NT2/D1 (cell line): ENCODE measurements around the gene NUMA1.

ENCODE experiments used
- DNase-seq: peaks from one replicate; pipeline ENCODE4 v3.0.0-alpha.2; 2011; ENCODE audit warnings: low read depth, low spot score
- H3K27me3 ChIP-seq: 2 replicates; pipeline ENCODE4 v1.6.0; 2011; ENCODE audit warnings: mild to moderate bottlenecking; ENCODE audit not compliant: insufficient read length, insufficient read depth
- H3K36me3 ChIP-seq: 2 replicates; pipeline ENCODE4 v1.6.1; 2011; ENCODE audit warnings: mild to moderate bottlenecking, low read length, mixed read lengths; ENCODE audit not compliant: insufficient read depth, insufficient read length
- H3K4me1 ChIP-seq: 2 replicates; pipeline ENCODE4 v1.5.1; 2011; ENCODE audit not compliant: insufficient read depth, insufficient read length
- H3K4me3 ChIP-seq: 2 replicates; pipeline ENCODE4 v1.5.1; 2011; ENCODE audit warnings: low read depth; ENCODE audit not compliant: insufficient read length
- H3K9ac ChIP-seq: 2 replicates; pipeline ENCODE4 v1.6.0; 2011; ENCODE audit warnings: low read depth; ENCODE audit not compliant: insufficient read length
- H3K9me3 ChIP-seq: 2 replicates; pipeline ENCODE4 v1.5.1; 2011; ENCODE audit warnings: mild to moderate bottlenecking, low read length; ENCODE audit not compliant: insufficient read depth
- SUZ12 ChIP-seq: IDR thresholded peaks from 2 replicates; pipeline ENCODE4 v1.6.1; 2011; ENCODE audit not compliant: insufficient read length, insufficient read depth; ENCODE audit errors: extremely low read depth
- YY1 ChIP-seq: IDR thresholded peaks from 2 replicates; pipeline ENCODE4 v1.6.1; 2011; ENCODE audit not compliant: insufficient read length, insufficient read depth
- ZNF274 ChIP-seq: IDR thresholded peaks from 2 replicates; pipeline ENCODE4 v1.6.1; 2011; ENCODE audit warnings: mild to moderate bottlenecking, low read depth, low read length

Gene NUMA1

DNA sequence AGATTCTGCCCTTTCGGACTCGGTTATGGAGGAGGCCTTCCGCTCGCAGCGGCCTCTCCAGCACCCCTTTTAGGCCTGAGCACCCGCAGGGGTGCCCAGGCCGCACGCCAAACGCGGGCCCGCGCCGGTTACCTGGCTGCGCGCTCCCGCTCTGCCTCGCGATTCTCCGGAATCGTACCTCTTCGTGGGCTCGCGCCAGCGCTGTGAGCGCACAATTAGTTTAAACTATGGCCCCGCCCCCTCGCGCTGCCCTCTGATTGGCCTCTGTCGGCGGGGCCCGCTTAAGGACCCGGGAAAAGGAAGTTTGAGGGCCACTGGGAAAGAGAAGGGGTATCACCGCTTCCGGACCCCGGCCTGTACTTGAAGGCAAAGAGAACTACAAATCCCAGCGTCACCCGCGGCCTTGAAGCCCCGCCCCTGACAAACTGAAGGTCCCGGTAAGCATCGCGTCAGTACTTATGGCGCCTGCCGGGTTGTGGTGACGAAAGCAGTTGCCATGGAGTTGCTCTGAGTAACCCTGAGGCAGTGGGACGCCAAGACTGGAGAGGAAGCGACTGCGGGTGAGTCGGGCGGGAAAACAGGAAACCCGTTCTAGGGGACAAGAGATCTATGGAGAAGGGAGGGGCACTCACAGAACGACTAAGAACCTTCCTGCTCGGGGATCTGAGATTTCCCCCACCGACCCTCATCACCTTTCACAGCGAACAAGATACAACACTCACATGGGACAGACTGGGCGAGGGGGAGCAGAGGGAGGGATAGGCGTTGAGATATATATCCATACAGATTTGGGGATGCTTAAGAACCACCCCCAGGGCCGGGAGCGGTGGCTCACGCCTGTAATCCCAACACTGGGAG, at the start of gene NUMA1, which contains the start of gene LRRC51:
Gene NUMA1, minus strand, starts transcription at position 217 of the 858 bp plus-strand sequence. CDS start 44,599 bp downstream, outside the sequence.
Gene LRRC51, plus strand, starts transcription at position 525 of the 858 bp plus-strand sequence. CDS start 8,234 bp downstream, outside the sequence.
- H3K4me1 ChIP-seq = no peaks in the 10 kb centered on the region
- no peaks in the 10 kb centered on the region for H3K9me3 ChIP-seq
- TF ChIP-seq ZNF274 (no peak), YY1 (peak; percentile 28), SUZ12 (no peak)
- peaks cover 5% of the 10 kb centered on the region for H3K36me3 ChIP-seq
- H3K4me3 ChIP-seq = peak within 1 kb of the TSS; percentile 71
- no peaks in the 10 kb centered on the region for H3K27me3 ChIP-seq
- H3K9ac ChIP-seq = peak within 1 kb of the TSS; percentile 89
- peak; percentile 100 for DNase-seq

DNA sequence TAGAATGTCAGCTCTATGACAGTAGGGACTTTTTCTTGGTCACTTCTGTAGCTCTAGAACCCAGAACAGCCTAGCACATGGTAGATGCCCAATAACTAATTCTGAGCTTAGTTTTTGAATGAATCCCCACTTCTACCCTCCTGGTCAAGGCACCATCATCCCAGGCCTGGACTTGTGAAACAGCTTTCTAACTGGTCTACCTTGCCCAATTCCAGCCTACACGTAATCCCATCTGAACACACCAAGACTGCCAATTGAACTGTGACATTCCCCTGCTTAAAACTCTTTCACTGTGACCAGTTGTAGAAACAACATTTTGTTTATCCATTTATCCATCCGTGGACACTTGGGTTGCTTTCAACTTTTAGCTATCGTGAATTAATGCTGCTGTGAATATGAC, 49.0 kb upstream of the NUMA1 start:
- no peak overlapping the region for H3K4me3 ChIP-seq
- H3K36me3 ChIP-seq = no peaks in the 10 kb centered on the region
- no peak for TF ChIP-seq ZNF274
- TF ChIP-seq YY1 = no peak
- no peak for TF ChIP-seq SUZ12
- H3K9me3 ChIP-seq = peaks cover 28% of the 10 kb centered on the region
- no peaks in the 10 kb centered on the region for H3K27me3 ChIP-seq
- no peak overlapping the region for H3K9ac ChIP-seq
- no peak for DNase-seq
- no peaks in the 10 kb centered on the region for H3K4me1 ChIP-seq

DNA sequence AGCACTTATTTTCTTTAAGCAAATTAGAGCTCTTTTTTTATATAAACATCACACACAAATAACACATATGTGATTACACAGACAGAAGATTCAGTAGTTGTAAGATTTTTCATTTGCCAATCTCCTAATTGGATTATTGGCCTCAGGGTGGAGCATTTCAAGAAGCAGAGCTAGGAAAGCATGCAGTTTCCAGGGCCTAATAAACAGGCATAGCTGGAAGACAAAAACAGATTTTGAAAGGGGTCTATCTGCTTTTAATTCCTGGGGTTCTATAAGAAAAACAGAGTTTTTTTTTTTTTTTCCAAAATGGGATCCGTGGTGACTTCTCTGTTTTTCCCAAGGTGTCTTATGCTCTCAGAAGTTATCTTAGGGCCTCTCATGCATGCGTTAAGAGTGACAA, 47.6 kb upstream of the NUMA1 start:
- no peak for DNase-seq
- Histone ChIP-seq H3K4me1 (no peaks in the 10 kb centered on the region), H3K36me3 (no peaks in the 10 kb centered on the region), H3K9ac (no peak overlapping the region), H3K4me3 (no peak overlapping the region), H3K27me3 (no peaks in the 10 kb centered on the region), H3K9me3 (peaks cover 36% of the 10 kb centered on the region)
- TF ChIP-seq SUZ12 = no peak
- no peak for TF ChIP-seq YY1
- TF ChIP-seq ZNF274 = no peak

- Histone ChIP-seq H3K36me3 (no peaks in the 10 kb centered on the region), H3K27me3 (no peaks in the 10 kb centered on the region), H3K4me1 (no peaks in the 10 kb centered on the region), H3K9ac (no peak overlapping the region), H3K4me3 (no peak overlapping the region), H3K9me3 (peaks cover 36% of the 10 kb centered on the region)
- TF ChIP-seq YY1 (no peak), SUZ12 (no peak), ZNF274 (no peak)
- DNase-seq = no peak
Measured at GRCh38 chr11:72125956-72126355, 45.6 kb upstream of the NUMA1 start.

DNA sequence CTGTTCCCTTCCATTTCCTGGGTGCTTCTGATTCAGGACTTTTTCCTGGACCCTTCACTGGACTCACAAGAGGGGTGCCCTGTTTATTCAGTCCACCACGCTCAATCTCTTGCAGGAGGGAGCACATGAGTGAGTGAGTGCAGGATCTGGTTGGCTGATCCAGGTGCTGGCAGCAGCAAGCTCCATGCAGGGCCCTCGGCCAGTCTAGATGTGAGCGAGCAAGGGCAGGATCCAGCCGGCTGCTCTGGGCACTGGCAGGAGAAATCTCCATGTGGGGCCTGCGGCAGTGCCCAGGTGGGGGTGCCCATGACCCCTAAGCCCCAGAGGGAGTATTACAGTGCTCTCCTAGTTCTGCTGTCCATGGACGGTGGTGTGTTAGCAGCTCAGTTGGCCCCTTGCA, 43.7 kb upstream of the NUMA1 start:
- no peak for TF ChIP-seq SUZ12
- no peak for TF ChIP-seq ZNF274
- TF ChIP-seq YY1 = no peak
- no peak overlapping the region for H3K4me3 ChIP-seq

GRCh38 chr11:72123117-72123653, 42.8 kb upstream of the NUMA1 start:
- DNase-seq = no peak
- H3K9me3 ChIP-seq = peaks cover 22% of the 10 kb centered on the region
- TF ChIP-seq ZNF274 = no peak
- TF ChIP-seq SUZ12 = no peak
- no peak for TF ChIP-seq YY1
- no peaks in the 10 kb centered on the region for H3K36me3 ChIP-seq
- H3K4me1 ChIP-seq = no peaks in the 10 kb centered on the region
- H3K4me3 ChIP-seq = no peak overlapping the region
- no peak overlapping the region for H3K9ac ChIP-seq
- H3K27me3 ChIP-seq = no peaks in the 10 kb centered on the region

More for the DNA sequence above, 43.7 kb upstream of the NUMA1 start:
- no peak overlapping the region for H3K9ac ChIP-seq
- DNase-seq = no peak
- no peaks in the 10 kb centered on the region for H3K36me3 ChIP-seq
- no peaks in the 10 kb centered on the region for H3K27me3 ChIP-seq
- no peaks in the 10 kb centered on the region for H3K4me1 ChIP-seq
- peaks cover 31% of the 10 kb centered on the region for H3K9me3 ChIP-seq

- no peak for TF ChIP-seq ZNF274
- TF ChIP-seq SUZ12 = no peak
- no peak for TF ChIP-seq YY1
- no peaks in the 10 kb centered on the region for H3K4me1 ChIP-seq
- H3K9me3 ChIP-seq = peaks cover 16% of the 10 kb centered on the region
- no peak overlapping the region for H3K4me3 ChIP-seq
- DNase-seq = no peak
- H3K36me3 ChIP-seq = no peaks in the 10 kb centered on the region
- no peak overlapping the region for H3K9ac ChIP-seq
- no peaks in the 10 kb centered on the region for H3K27me3 ChIP-seq
Measured at GRCh38 chr11:72122607-72123006, 42.3 kb upstream of the NUMA1 start.
